Activated naive CD8-positive, alpha-beta T cell treated with anti-CD3 and anti-CD28 coated beads, Interleukin-2, amount 50 U/mL, for 24 hours (primary cell): ENCODE results near the gene RPP25L.

ENCODE experiments used
- ATAC-seq: fragments of 150-1000 bp; cut with Tn5 transposase; one replicate; pipeline ENCODE4 v1.10.0; 2021
- DNase-seq: peaks from one replicate; pipeline ENCODE4 v3.0.0; 2021
- H3K27ac Mint-ChIP-seq: one replicate; pipeline ENCODE4 v1.8.0; 2021; ENCODE audit warnings: mild to moderate bottlenecking, mixed read lengths
- H3K27me3 Mint-ChIP-seq: one replicate; pipeline ENCODE4 v1.8.0; 2021; ENCODE audit warnings: mixed read lengths
- H3K36me3 Mint-ChIP-seq: one replicate; pipeline ENCODE4 v1.8.0; 2021; ENCODE audit warnings: low read depth, mixed read lengths
- H3K4me1 Mint-ChIP-seq: one replicate; pipeline ENCODE4 v1.8.0; 2021; ENCODE audit warnings: mixed read lengths
- H3K4me3 Mint-ChIP-seq: one replicate; pipeline ENCODE4 v1.8.0; 2021; ENCODE audit warnings: mild to moderate bottlenecking, moderate library complexity, mixed read lengths
- H3K9me3 Mint-ChIP-seq: one replicate; pipeline ENCODE4 v1.8.0; 2021; ENCODE audit warnings: mixed read lengths

The RPP25L gene

DNA sequence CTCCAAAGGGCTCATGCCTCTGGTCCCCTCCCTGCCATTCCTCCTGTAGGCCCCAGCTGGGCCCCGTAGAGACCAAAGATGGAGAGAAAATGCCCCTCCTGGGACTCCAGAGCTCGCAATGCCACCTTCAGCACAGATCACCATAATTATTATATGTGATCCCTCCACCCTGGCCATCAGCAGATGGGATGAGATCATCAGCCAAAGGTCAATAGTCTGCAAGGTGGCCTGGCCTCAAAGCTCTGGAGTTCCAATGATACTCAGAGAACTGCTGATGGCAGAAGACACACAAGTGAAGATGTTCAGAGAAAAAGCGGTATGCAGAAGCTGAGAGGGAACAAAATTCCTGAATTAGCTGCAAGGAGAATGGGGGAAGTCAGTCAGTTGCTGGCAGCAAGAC lies 5.0 kb downstream of the RPP25L start:
- Mint-ChIP-seq H3K4me1 (peaks cover 12% of the 10 kb centered on the region), H3K27ac (no peak overlapping the region), H3K36me3 (peaks cover 9% of the 10 kb centered on the region), H3K4me3 (no peak overlapping the region), H3K9me3 (no peaks in the 10 kb centered on the region), H3K27me3 (peaks cover 4% of the 10 kb centered on the region)
- DNase-seq (no peak), ATAC-seq (no peak)

DNA sequence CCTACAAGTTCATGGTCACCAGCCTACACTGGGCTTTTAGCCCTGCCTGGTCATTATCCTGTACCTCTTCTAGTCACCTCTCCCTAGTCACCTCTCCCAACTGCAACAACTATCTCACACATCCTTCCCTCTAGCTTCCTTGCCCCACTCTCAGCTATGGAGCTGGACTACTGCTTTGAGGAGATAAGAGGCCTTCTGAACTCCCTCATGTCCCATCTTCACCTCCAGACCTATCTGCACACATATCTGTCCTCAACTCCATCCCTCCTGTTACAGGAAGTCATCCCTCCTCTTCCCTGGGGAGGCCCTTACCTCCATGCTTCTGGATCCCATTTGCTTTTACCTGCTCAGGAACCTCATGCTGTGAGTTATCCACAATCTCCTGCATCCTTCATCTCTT lies 5.7 kb downstream of the RPP25L start:
- ATAC-seq (no peak), DNase-seq (no peak)
- Mint-ChIP-seq H3K36me3 (peaks cover 5% of the 10 kb centered on the region), H3K4me3 (no peak overlapping the region), H3K4me1 (peaks cover 7% of the 10 kb centered on the region), H3K27me3 (peaks cover 9% of the 10 kb centered on the region), H3K9me3 (no peaks in the 10 kb centered on the region), H3K27ac (no peak overlapping the region)

DNA sequence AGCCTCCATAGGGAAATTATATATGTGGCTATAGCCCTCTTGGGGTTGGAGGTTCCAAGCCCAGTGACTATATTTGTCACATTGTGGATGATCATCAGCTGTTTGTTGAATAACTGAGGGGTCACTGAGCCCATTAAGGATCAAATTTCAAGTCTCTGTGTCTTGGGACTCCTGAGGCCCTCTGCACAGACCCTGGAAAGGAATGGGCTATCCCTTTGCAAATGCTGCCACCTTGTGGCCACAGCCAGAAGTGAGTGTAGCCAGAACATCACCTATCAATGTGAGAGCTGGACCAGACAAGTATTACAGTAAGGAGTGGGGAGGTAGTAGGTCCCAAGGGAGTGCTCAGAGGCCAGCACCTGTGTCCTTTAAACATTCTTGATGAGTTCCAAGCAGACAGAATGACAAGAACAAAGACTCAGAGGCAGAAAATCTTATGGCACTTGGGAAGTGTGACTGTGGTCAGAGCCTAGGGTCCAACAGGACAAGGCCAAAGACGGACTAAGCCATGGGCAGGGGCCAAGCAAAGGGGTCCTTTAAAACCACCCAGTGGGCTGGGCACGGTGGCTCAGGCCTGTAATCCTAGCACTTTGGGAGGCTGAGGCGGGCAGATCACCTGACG lies 8.2 kb downstream of the RPP25L start:
- H3K9me3 Mint-ChIP-seq: no peaks in the 10 kb centered on the region
- DNase-seq: peak; percentile 85
- peak; percentile 83 for ATAC-seq
- H3K4me3 Mint-ChIP-seq: no peak overlapping the region
- no peak overlapping the region for H3K27ac Mint-ChIP-seq
- H3K36me3 Mint-ChIP-seq: no peaks in the 10 kb centered on the region
- peaks cover 9% of the 10 kb centered on the region for H3K27me3 Mint-ChIP-seq
- no peaks in the 10 kb centered on the region for H3K4me1 Mint-ChIP-seq

DNA sequence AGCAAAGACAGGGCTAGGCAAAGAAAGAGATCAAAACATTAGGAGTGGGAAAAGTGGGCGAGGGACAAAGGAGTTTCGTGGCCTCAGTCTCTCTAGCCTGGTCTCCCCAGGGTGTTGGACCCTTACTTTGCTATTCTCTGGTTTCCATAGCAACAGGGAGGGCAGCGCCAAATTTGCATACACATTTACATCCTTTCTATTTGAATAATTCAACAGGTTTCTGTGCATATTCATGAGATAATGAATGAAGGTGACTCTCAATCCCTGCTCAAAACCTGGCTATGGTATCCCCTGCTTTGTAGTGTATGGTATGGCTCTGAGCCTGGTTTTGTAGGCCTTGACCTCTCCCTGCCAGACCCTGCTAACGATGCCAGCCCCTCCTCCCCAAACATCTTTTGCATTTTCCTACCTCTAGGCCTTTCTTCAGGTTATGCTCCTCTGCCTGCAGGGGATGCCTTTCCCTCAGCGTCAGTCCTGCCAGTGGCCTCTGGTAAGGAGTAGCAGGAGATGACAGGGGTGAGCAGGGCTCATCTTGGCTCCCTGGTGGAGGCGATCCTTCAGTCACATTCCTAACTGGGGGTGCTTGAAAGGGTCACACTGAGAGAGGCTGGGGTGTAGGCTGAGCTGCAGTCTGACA lies 9.8 kb downstream of the RPP25L start:
- DNase-seq: no peak
- no peaks in the 10 kb centered on the region for H3K36me3 Mint-ChIP-seq
- no peak overlapping the region for H3K4me3 Mint-ChIP-seq
- no peaks in the 10 kb centered on the region for H3K9me3 Mint-ChIP-seq
- no peak for ATAC-seq
- H3K27me3 Mint-ChIP-seq: peaks cover 12% of the 10 kb centered on the region
- no peak overlapping the region for H3K27ac Mint-ChIP-seq
- no peaks in the 10 kb centered on the region for H3K4me1 Mint-ChIP-seq

DNA sequence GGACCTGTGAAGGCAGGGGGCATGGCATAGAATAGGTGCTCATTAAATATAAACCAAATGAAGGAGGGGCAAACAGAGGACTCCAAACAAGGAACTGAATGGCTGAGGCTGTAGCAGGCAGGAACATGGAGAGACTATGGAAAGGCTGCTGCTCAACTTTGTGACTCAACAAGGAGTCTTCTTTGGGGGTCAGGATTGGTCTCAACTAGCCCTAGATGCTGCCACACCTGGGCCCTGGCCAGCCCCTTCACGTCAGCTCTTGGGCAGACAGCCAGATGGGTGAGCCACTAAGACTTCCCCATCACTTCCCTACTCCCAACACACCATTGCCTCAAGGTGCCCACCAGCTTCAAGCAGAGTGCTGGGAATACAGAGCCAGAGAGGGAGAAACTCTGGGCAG lies 11.0 kb downstream of the RPP25L start:
- Mint-ChIP-seq H3K4me3 (no peak overlapping the region), H3K36me3 (no peaks in the 10 kb centered on the region)

DNA sequence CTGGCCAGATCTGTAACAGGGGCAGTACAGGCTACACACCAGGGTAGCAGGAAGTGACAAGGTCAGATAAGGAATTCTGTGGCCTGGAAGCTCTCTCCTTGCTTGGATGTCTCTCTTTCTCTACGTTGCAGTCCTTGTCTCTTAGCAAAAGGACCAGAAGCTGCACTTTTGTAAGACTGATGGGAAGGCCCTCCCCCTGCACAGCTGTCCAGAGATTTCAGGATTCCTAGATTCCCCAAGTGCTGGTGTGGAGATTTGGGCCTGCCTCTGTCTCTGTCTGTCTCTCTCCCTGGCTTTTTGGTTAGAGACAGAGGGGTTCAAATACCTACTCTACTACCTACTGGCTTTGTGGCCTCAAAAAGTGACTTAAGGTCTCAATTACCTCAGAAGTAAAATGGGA lies 12.4 kb downstream of the RPP25L start:
- peaks cover 22% of the 10 kb centered on the region for H3K27me3 Mint-ChIP-seq
- H3K36me3 Mint-ChIP-seq: no peaks in the 10 kb centered on the region
- H3K9me3 Mint-ChIP-seq: no peaks in the 10 kb centered on the region
- no peak for ATAC-seq
- no peak for DNase-seq
- H3K4me1 Mint-ChIP-seq: no peaks in the 10 kb centered on the region
- no peak overlapping the region for H3K4me3 Mint-ChIP-seq
- no peak overlapping the region for H3K27ac Mint-ChIP-seq

More for the DNA sequence above, 11.0 kb downstream of the RPP25L start:
- DNase-seq (no peak), ATAC-seq (no peak)
- no peak overlapping the region for H3K27ac Mint-ChIP-seq
- H3K4me1 Mint-ChIP-seq: no peaks in the 10 kb centered on the region
- peaks cover 19% of the 10 kb centered on the region for H3K27me3 Mint-ChIP-seq
- H3K9me3 Mint-ChIP-seq: no peaks in the 10 kb centered on the region

DNA sequence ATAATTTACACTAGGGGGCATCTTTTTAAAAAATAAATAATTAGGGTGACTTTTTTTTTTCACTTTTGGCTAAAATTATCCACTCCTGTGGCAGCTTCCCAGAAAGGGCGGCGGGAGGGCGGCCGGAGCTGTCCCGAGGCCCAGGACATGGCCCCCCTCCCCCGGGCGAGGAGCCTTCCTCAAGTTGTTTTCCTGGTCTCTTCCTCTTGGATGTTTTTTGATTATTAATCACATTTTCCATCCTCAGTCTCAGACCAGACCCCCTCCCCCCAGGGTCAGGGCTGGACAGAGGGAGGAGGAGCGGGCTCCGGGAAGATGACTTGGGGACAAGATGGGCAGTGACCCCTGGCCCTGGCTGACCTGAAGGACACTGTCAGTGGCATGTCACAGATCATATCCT lies 17.7 kb downstream of the RPP25L start:
- Mint-ChIP-seq H3K36me3 (no peaks in the 10 kb centered on the region), H3K4me1 (peaks cover 20% of the 10 kb centered on the region), H3K4me3 (no peak overlapping the region), H3K27ac (no peak overlapping the region), H3K9me3 (no peaks in the 10 kb centered on the region), H3K27me3 (peaks cover 56% of the 10 kb centered on the region)
- ATAC-seq (no peak), DNase-seq (no peak)

DNA sequence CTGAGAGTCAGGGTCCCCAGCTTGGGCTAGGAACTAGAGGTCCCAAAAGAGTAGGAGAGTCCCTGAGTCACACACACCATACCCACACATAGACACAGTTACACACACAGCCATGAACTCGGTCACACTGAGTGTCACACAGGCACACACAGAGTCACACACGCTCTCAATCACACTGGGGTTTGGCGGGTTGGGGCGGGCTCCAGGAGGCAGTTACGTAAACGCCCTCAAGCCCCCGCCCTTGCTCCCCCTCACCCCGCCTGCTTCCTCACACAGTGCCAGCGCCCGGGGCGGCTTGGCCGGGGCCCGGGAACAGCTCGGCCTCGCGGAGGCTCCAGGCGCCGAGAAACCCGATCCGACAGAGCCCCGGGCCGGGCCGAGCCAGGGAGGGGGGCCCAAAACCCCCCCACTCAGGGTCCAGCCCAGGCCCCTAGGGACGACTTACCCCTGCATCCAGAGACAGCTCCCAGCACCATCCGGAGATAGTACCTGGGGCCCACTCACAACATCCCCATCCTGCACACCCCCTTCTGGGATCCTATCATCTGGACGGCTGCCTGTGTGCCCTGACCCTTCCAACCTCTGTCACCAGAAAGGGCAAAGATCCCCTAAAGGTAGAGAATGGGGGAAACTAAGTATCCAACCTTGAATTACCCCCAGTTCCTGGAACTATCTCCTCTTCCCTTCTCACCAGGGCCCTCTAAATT lies 18.8 kb downstream of the RPP25L start:
- DNase-seq: no peak
- H3K27me3 Mint-ChIP-seq: peaks cover 67% of the 10 kb centered on the region
- no peaks in the 10 kb centered on the region for H3K9me3 Mint-ChIP-seq
- H3K4me1 Mint-ChIP-seq: peaks cover 23% of the 10 kb centered on the region
- H3K4me3 Mint-ChIP-seq: no peak overlapping the region
- no peak for ATAC-seq
- no peaks in the 10 kb centered on the region for H3K36me3 Mint-ChIP-seq
- H3K27ac Mint-ChIP-seq: no peak overlapping the region

DNA sequence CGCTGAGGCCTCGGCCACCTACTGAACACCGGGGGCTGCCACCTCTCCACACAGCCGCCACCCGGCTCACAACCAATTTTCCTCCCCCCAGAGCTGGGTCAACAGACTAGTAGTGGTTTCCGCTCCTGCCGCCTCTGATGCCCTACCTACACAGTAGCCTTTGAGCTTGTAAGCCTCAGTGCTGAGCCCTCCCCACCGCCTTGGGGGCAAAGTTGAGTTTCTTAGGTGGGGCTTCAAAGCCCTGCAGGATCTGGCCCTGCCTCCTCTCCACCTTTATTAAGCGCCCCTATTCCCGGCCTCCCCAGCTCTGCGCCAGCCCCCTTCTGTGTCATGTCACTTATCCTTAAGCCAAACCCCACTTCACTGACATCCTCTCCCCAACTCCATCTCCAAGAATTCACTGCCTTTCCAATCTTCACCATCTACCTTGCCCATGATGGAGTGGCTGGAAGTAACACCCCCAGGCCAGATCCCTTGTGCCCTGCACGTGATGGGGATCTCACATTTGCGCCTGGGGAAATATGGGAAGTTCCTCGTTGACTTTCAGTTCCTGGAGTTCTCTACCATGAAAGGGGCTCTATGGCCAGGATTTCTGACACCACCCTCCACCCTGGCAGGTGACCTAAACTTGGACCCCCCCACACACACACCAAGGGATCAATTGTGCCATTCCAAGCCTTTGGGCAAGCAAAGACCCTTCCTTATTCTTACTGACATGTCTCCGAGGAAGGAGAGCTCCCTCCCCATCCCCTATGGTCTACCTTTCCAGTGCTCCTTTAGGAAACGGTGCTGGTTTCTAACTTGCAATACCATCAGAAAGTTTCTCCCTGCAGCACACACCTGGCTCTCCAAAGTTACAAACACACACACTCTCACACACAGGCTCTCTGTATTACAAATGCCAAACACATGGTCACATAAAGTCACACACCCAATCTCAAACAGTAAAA lies 19.7 kb downstream of the RPP25L start:
- DNase-seq (no peak), ATAC-seq (no peak)
- H3K4me1 Mint-ChIP-seq: peaks cover 23% of the 10 kb centered on the region
- no peaks in the 10 kb centered on the region for H3K9me3 Mint-ChIP-seq
- H3K4me3 Mint-ChIP-seq: no peak overlapping the region
- no peak overlapping the region for H3K27ac Mint-ChIP-seq
- peaks cover 72% of the 10 kb centered on the region for H3K27me3 Mint-ChIP-seq
- no peaks in the 10 kb centered on the region for H3K36me3 Mint-ChIP-seq

DNA sequence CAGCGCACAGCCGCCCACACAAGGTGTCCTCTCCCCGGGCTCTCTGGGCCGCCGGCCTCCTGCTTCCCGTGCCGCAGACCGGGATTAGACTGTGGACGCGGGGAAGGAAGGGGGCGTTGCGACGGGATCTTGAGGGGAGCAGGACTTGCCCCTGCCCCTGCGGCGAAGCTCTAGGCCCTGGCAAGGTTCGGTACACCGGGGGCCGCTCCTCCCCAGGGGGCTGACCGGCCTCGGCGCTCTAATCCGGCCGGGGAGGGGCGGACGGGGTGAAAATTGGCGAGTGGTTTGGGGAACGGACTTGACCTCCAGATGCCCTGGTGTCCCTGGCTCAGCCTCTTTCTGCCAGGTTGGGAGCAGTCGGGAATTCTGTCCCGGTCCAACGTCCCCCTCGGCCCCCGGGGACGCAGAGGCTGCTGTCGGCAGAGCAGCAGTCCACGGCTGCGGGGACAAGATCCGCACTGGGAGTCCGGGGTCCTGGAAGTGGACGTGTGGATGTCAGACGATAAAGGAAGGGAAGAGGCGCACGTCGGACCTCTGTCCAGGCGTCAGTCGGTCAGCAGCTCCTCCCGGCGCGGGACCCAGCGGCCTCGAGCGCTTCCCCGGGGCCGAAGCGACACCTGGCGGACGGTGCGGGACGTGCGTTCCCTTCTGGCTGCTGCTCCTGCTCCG lies 20.5 kb downstream of the RPP25L start:
- Mint-ChIP-seq H3K36me3 (no peaks in the 10 kb centered on the region), H3K27ac (no peak overlapping the region), H3K27me3 (peaks cover 77% of the 10 kb centered on the region), H3K4me1 (peaks cover 23% of the 10 kb centered on the region), H3K9me3 (no peaks in the 10 kb centered on the region), H3K4me3 (peak overlapping the region; percentile 60)
- ATAC-seq (peak; percentile 69), DNase-seq (peak; percentile 90)

DNA sequence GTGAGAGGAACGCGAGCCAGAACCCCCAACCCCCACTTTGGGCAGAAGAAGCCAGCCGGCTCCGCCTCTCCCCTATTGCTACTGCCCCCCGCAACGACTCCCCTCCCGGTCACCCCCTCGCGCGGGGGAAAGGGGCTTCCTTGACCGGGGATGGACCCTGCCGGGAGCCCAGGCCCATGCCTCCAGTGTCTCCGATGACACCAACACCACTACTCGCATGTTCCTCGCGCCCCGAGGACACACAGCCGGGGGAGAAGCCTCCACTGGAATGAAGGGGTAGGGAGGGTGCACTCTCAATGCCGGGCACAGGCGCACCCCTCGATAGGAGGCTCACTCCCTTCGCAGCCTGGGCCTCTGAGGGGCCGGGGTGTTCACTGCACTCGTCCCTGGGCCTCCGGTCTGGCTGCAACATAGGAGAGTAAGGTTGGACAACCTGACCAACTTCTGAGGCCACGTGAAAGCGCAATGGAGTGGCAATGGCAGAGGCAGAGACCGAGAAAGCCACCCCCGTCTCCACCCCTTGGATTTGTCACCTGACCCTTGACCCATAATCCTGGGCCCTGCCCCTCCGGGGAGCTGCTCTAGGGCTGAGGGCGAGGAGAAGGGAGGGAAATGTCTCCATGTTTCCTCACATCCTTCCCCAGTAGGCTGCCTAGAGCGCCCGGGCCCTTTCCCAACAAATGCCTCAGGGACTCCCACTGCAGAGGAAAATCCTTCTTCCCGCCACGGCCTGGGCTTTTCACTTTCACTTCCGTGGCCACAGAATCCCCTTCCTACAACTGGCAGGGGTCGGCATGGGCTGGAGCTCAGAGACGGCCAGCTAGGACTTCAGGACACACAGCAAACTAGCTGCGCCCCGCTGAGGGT lies 21.3 kb downstream of the RPP25L start:
- Mint-ChIP-seq H3K27ac (no peak overlapping the region), H3K27me3 (peaks cover 81% of the 10 kb centered on the region), H3K4me3 (peak overlapping the region; percentile 60), H3K36me3 (no peaks in the 10 kb centered on the region), H3K4me1 (peaks cover 23% of the 10 kb centered on the region), H3K9me3 (no peaks in the 10 kb centered on the region)
- no peak for ATAC-seq
- peak; percentile 10 for DNase-seq

DNA sequence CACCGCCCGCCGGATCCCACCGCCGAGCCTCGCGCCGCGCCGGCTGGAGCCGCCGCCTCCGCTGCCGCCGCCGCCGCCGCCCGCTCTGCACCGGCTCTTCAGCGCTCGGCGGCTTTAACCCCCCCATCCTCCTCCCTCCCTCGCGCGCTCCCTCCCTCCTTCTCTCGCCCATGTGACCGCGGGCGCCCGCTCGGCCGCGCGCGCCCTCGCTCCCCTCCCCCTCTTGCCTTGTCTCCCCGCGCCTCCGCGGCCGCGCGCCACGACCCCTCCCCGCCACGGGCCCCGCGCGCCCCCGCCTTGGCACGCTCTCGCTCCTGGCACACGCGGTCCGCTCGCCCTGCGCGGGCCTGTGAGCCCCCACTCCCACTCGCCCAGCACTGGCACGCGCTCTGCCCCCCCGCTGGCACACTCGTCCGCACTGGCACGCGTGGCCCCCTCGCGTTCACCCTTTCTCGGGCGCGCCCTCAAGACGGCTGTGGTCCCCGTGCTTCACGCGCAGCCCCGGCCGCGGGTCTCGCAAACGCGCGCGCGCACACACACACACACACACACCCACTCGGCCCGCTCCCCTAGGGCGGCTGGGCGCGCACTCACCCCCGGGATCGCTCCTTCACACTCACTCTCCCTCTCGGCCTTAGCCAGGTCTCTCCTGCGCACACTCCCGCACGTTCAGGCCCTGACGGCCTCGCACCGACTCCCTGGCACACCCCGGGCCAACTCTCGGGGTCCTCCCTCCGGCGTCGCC lies 22.1 kb downstream of the RPP25L start, which contains the start of gene CNTFR:
Gene CNTFR, minus strand, starts transcription at position 89 of the 745 bp plus-strand sequence. CDS start 20,743 bp downstream, outside the sequence.
- Mint-ChIP-seq H3K27ac (no peak within 1 kb of the TSS), H3K4me1 (peaks cover 23% of the 10 kb centered on the region), H3K27me3 (peaks cover 81% of the 10 kb centered on the region), H3K4me3 (peak within 1 kb of the TSS; percentile 60), H3K36me3 (no peaks in the 10 kb centered on the region), H3K9me3 (no peaks in the 10 kb centered on the region)
- DNase-seq: peak; percentile 12
- no peak for ATAC-seq
